ENCODE measurements around the gene PCSK7.

- TF ChIP-seq ATF3 (IDR thresholded peaks at IDR 0.05) (no peak), GABPA (IDR thresholded peaks at IDR 0.05 in 1 of 2, conservative IDR thresholded peaks at IDR 0.05 in 1 of 2) (no peak), REST (IDR thresholded peaks at IDR 0.05) (no peak), CTCF (IDR thresholded peaks at IDR 0.05; ENCODE audit: low read depth, low read length, missing input control) (no peak), YY1 (IDR thresholded peaks at IDR 0.05) (no peak)
Measured at GRCh38 chr11:117171007-117171403, 60.9 kb downstream of the PCSK7 start.
